ENCODE results near the gene TXLNA.

DNA sequence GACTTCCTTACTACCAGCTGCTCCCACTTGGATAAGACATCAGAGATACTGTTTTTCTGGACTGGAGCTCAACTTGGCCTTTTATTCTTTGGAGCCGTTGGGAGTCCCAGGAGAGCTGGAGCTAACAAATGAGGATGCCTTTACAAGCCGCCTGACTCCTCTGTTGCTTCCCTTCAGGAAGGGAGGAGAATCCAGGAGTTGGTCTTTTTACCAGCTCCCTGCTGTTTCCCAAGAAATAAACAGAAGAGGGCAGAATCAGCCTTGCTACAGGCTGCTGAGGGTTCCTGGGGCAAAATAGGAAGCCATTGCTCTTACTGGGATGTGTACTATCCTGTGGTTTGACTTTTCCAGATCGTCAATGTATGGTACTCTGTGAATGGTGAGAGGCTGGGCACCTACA is 44.2 kb downstream of the TXLNA start:
- no peak for TF ChIP-seq POLR2AphosphoS5 (IDR thresholded peaks at IDR 0.05)
- no peak for TF ChIP-seq CTCF (IDR thresholded peaks at IDR 0.05)
- no peak for TF ChIP-seq POLR2A (IDR thresholded peaks at IDR 0.05)

Measured in upper lobe of left lung (tissue), 4 donors.